Natural killer cell treated with Interleukin-12 subunit alpha and Interleukin-12 subunit beta and Interleukin-15 and Interleukin-18, amount 100 ng/mL, for 72 hours (primary cell): Measurements from ENCODE around the gene ZNF431. TPM values are rescaled to one million over a fixed set of nuclear protein-coding genes. Genes with fewer than 3 reads are reported as not detected.

ENCODE experiments used
- ATAC-seq, 2 donors: fragments of 150-1000 bp; cut with Tn5 transposase in 1 of 2; sonication (Bioruptor Pico), chemical (Tn5 transposase) in 1 of 2; 2 replicates each; pipeline ENCODE4 v1.10.0; 2021
- DNase-seq: peaks from one replicate; pipeline ENCODE4 v3.0.0; 2022; ENCODE audit warnings: low spot score
- H3K27ac Mint-ChIP-seq, 2 donors: 1 replicate in 1 of 2; 2 replicates in 1 of 2; pipeline ENCODE4 v1.8.0; 2022; ENCODE audit warnings: mixed read lengths in 2 of 2, mild to moderate bottlenecking in 1 of 2, moderate library complexity in 1 of 2
- H3K27me3 Mint-ChIP-seq, 2 donors: 1 replicate in 1 of 2; 2 replicates in 1 of 2; pipeline ENCODE4 v1.8.0; 2022; ENCODE audit warnings: mixed read lengths in 2 of 2
- H3K36me3 Mint-ChIP-seq: one replicate; pipeline ENCODE4 v1.8.0; 2022; ENCODE audit warnings: mixed read lengths
- H3K4me1 Mint-ChIP-seq, 2 donors: 1 replicate in 1 of 2; 2 replicates in 1 of 2; pipeline ENCODE4 v1.8.0; 2022; ENCODE audit warnings: low read depth in 2 of 2, mixed read lengths in 2 of 2, mild to moderate bottlenecking in 1 of 2
- H3K4me3 Mint-ChIP-seq: one replicate; pipeline ENCODE4 v1.8.0; 2022; ENCODE audit warnings: mixed read lengths
- H3K9me3 Mint-ChIP-seq: 2 replicates; pipeline ENCODE4 v1.8.0; 2022; ENCODE audit warnings: mixed read lengths
- total RNA-seq, 2 donors: library from RNA; stranded (reverse); gene quantifications; one replicate each; pipeline ENCODE4 v1.2.3, GENCODE V29; 2022

The ZNF431 gene
- 10 to 100 TPM; 22.2 to 33.6 TPM for total RNA-seq

DNA sequence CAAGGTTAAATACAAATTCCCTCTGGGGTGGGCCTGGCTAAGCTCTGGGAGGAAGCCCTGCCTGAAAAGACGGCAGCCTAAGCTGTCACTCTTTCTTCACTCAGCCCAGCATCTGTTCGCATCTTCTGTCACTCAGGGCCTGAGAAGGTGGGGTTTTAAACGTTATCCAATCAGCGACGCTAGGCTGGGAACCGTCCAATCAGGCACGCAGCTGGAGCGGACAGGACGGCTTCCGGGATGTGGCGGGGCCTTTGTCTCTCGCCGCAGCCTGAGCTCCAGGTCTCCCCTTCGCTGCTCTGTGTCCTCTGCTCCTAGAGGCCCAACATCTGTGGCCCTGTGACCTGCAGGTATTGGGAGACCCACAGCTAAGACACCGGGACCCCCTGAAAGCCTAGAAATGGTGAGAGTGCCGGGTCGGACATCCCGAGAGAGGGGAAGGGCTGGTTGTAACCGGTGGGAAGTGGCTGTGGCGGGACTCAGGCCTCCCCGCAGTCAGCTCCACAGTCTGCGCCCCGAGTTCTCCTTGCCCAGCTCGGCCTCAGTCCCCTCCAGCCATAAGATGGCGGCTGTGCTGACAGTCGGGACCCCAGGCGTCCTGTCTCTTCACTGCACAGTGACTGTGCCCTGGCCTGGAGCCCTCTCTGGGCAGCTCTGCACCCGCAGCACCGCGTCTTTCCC is at the start of gene ZNF431:
Gene ZNF431 (plus strand): TSS at position 254 of the 678 bp plus-strand sequence. CDS start 144 bp downstream, at position 398.
- H3K9me3 Mint-ChIP-seq, result no peaks in the 10 kb centered on the region
- peak within 1 kb of the TSS; percentile 90 for H3K4me3 Mint-ChIP-seq
- no peaks in the 10 kb centered on the region for H3K27me3 Mint-ChIP-seq
- DNase-seq, result peak; percentile 94
- H3K4me1 Mint-ChIP-seq, result peaks cover 21 to 29% of the 10 kb centered on the region in 2 donors
- peaks cover 24% of the 10 kb centered on the region for H3K36me3 Mint-ChIP-seq
- ATAC-seq, result peak; percentile 100
- H3K27ac Mint-ChIP-seq, result peak within 1 kb of the TSS; percentile 86 to 97

DNA sequence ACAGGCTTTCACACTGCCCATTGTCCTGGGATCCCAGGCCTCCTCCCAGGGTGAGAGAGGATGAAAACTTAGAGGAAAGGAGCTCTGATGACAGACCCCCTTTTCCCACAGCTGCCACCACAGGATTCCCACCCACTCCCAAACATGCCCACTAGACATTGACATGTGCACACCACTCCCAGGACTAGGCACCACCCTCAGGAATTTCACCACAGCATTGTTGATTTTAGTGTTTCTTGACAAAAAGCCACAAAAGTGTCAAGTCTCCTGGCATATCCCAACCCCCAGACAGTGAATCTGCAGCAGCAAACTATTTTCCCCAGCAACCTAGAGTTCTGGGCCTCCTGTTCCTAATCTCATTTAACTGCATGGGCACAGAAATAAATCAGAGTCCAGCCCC is 49.7 kb upstream of the ZNF431 start:
- Mint-ChIP-seq H3K4me3 (no peak overlapping the region), H3K9me3 (no peaks in the 10 kb centered on the region), H3K27ac (no peak overlapping the region), H3K27me3 (no peaks in the 10 kb centered on the region), H3K36me3 (no peaks in the 10 kb centered on the region), H3K4me1 (peaks cover 12 to 13% of the 10 kb centered on the region in 2 donors)
- no peak for ATAC-seq
- no peak for DNase-seq

DNA sequence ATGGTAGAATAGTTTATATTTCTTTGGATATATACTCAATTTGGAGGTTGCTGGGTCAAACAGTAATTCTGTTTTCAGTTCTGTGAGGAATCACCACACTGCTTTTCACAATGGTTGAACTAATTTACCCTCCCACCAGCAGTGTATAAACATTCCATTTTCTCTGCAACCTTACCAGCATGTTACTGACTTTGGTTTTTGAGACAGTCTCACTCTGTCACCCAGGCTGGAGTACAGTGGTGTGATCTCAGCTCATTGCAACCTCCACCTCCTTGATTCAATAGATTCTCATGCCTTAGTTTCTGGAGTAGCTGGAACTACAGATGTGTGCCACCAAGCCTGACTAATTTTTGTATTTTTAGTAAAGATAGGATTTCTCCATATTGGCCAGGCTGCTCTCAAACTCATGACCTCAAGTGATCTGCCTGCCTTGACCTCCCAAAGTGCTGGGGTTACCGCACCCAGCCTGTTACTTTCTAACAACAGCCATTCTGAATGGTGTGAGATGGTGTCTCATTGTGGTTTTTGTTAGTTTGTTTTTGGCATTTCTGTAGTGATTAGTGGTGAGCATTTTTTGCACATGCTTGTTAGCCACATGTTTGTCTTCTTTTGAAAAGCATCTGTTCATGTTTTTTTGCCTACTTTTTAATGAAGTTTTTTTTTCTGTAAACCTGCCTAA is 47.4 kb upstream of the ZNF431 start:
- Mint-ChIP-seq H3K9me3 (no peaks in the 10 kb centered on the region), H3K27me3 (no peaks in the 10 kb centered on the region), H3K36me3 (peaks cover 6% of the 10 kb centered on the region), H3K27ac (no peak overlapping the region), H3K4me3 (no peak overlapping the region), H3K4me1 (peaks cover 12 to 13% of the 10 kb centered on the region in 2 donors)
- no peak for DNase-seq
- peak in 1 of 2 donors; percentile 73 for ATAC-seq

DNA sequence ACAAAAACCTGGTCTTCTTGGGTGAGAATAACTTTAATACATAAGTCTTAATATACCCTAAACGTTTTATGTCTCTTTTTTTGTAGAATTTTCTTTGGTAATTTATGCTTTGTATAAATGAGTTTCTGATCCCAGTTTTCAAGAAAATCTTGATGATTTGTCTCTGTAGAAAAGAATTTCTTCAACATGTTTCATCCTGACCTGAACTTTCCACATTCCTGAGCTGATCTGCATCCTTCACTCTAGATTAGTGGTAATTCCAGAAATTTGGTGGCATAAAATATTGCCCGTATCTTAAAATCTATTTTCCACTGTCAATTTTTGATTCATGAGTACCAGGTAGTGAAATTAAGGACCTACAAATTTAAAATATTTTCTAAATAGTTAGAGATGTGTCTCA is 43.5 kb upstream of the ZNF431 start:
- no peaks in the 10 kb centered on the region for H3K9me3 Mint-ChIP-seq

DNA sequence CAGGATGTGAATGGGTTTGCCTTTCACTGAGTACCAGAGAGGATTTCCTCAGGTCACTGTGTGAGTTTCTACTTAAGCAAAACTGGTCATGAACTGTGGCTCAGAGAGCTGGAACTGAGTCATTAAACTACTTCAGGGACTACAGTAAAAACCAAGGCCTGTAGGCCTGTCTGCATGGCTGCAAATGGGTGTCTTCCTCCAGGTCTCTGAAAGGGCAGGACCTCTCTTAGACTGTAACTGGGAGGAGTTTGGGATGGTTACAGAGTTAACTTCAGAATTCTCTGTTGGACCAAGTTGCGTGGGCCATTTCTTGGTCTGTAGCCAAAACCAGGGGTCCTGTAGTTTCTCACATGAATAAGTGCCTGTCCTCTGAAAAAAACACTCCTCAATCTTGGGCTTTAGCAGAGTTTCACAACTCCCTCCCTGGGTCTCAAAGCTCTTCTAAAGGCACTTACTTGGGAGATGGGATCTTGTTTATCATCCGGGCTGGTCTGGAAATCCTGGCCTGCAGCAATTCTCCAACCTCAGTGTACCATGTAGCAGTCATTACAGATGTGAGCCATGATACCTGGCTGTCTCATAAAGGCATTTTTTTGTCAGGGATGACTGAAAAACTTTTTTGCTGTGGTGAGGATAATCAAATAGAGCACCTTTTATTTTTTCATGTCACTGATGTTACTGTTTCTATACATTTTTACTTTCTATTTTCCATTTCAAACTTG is 40.2 kb upstream of the ZNF431 start:
- ATAC-seq (peak in 1 of 2 donors; percentile 58), DNase-seq (no peak)
- Mint-ChIP-seq H3K4me3 (no peak overlapping the region), H3K9me3 (no peaks in the 10 kb centered on the region), H3K27me3 (no peaks in the 10 kb centered on the region), H3K4me1 (peaks cover 3 to 5% of the 10 kb centered on the region in 2 donors), H3K27ac (no peak overlapping the region), H3K36me3 (peaks cover 14% of the 10 kb centered on the region)

More for the DNA sequence above, 43.5 kb upstream of the ZNF431 start:
- Mint-ChIP-seq H3K36me3 (peaks cover 10% of the 10 kb centered on the region), H3K4me1 (peaks cover 16 to 17% of the 10 kb centered on the region in 2 donors), H3K4me3 (no peak overlapping the region), H3K27me3 (no peaks in the 10 kb centered on the region), H3K27ac (no peak overlapping the region)
- ATAC-seq (no peak), DNase-seq (no peak)

DNA sequence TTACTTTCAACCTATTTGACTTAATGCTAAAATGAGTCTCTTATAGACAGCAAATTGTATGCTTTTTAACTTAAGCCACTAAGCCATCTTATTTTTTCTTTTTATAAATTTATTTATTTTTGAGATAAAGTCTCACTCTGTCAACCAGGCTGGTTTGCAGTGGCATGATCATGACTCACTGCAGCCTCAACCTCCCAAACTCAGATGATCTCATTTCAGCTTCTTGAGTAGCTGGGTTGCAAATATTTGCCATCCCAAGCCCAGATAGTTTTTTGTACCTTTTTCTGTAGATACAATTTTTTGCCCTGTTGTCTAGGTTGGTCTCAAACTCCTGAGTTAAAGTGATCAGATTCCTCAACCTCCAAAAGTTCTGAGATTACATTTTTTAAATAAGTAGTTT is 32.7 kb upstream of the ZNF431 start:
- Mint-ChIP-seq H3K9me3 (peaks cover 3% of the 10 kb centered on the region), H3K4me1 (peaks cover 0 to 2% of the 10 kb centered on the region in 2 donors), H3K27ac (no peak overlapping the region), H3K27me3 (no peaks in the 10 kb centered on the region), H3K36me3 (peaks cover 55% of the 10 kb centered on the region), H3K4me3 (no peak overlapping the region)
- no peak for DNase-seq
- ATAC-seq, result no peak

DNA sequence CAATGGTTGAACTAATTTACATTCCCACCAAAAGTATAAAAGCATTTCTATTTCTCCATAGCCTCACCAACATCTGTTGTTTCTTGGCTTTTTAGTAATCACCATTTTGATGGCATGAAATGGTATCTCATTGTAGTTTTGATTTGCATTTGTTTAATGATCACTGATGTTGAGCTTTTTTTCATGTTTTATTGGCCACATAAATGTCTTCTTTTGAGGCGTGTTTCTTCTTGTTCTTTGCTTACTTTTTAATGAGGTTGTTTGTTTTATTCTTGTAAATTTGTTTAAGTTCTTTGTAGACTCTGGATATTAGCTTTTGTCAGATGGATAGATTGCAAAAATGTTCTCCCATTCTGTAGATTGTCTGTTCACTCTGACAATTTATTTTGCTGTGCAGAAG is 31.7 kb upstream of the ZNF431 start:
- H3K4me1 Mint-ChIP-seq, result peaks cover 0 to 2% of the 10 kb centered on the region in 2 donors
- H3K9me3 Mint-ChIP-seq, result peaks cover 9% of the 10 kb centered on the region
- H3K27me3 Mint-ChIP-seq, result no peaks in the 10 kb centered on the region
- no peak overlapping the region for H3K27ac Mint-ChIP-seq
- H3K4me3 Mint-ChIP-seq, result no peak overlapping the region
- ATAC-seq (no peak), DNase-seq (no peak)
- peaks cover 65% of the 10 kb centered on the region for H3K36me3 Mint-ChIP-seq

DNA sequence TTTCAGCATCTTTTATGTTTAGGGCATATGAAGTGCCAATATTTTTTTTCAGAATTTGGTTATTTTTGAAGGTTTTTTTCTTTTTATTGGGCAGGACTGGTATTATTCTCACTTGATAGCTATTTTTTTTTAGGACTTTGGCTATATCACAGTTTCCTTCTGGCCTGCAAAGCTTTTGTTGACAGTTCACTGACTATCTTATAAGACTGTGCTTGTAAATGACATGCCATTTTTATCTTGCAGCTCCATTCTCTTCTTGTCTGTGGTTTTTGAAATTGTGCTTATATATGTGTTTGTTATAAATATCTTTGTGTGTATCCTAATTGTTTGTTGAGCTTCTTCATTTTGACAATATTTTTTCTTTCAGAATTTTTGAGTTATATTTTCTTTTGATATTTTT is 26.4 kb upstream of the ZNF431 start:
- no peaks in the 10 kb centered on the region for H3K27me3 Mint-ChIP-seq
- peaks cover 15% of the 10 kb centered on the region for H3K9me3 Mint-ChIP-seq
- no peak overlapping the region for H3K27ac Mint-ChIP-seq
- peaks cover 69% of the 10 kb centered on the region for H3K36me3 Mint-ChIP-seq
- H3K4me1 Mint-ChIP-seq, result peaks cover 18 to 21% of the 10 kb centered on the region in 2 donors
- no peak for ATAC-seq
- H3K4me3 Mint-ChIP-seq, result no peak overlapping the region
- no peak for DNase-seq

DNA sequence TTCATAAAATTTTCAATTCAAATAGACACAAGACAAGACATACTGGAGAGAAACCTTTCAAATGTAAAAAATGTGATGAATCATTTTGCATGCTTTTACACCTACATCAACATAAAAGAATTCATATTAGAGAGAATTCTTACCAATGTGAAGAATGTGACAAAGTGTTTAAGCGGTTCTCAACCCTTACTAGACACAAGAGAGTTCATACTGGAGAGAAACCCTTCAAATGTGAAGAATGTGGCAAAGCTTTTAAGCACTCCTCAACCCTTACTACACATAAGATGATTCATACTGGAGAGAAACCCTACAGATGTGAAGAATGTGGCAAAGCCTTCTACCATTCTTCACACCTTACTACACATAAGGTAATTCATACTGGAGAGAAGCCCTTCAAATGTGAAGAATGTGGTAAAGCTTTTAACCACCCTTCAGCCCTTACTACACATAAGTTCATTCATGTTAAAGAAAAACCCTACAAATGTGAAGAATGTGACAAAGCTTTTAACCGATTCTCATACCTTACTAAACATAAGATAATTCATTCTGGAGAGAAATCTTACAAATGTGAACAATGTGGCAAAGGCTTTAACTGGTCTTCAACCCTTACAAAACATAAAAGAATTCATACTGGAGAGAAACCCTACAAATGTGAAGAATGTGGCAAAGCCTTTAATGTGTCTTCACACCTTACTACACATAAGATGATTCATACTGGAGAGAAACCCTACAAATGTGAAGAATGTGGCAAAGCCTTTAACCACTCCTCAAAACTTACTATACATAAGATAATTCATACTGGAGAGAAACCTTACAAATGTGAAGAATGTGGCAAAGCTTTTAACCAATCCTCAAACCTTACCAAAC is 24.6 kb upstream of the ZNF431 start:
- Mint-ChIP-seq H3K36me3 (peaks cover 50% of the 10 kb centered on the region), H3K4me1 (peaks cover 15 to 21% of the 10 kb centered on the region in 2 donors), H3K27me3 (no peaks in the 10 kb centered on the region), H3K4me3 (peak overlapping the region; percentile 11), H3K27ac (peak overlapping the region; percentile 80 to 96), H3K9me3 (peaks cover 15% of the 10 kb centered on the region)
- DNase-seq, result no peak
- ATAC-seq, result peak in 1 of 2 donors; percentile 72

DNA sequence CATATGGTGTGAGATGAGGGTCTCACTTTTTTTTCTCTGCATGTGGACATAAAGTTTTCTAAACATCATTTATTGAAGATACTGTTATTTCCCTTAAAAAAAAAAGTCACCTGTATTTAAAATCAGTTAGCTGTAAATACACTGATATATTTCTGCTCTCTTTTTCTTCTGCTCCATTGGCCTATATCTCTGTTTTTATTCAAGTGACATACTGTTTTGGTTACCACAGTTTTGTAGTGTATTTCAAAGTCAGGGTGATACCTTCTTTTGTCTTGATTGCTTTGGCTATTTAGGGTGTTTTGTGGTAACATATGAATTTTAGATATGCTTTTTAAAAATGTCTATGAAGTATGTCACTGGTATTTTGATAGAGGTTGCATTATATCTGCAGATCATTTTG is 15.8 kb upstream of the ZNF431 start:
- H3K4me1 Mint-ChIP-seq, result no peaks in the 10 kb centered on the region
- DNase-seq, result no peak
- peaks cover 19% of the 10 kb centered on the region for H3K36me3 Mint-ChIP-seq
- no peak overlapping the region for H3K4me3 Mint-ChIP-seq
- no peak overlapping the region for H3K27ac Mint-ChIP-seq
- peaks cover 6% of the 10 kb centered on the region for H3K9me3 Mint-ChIP-seq
- H3K27me3 Mint-ChIP-seq, result no peaks in the 10 kb centered on the region
- ATAC-seq, result no peak

DNA sequence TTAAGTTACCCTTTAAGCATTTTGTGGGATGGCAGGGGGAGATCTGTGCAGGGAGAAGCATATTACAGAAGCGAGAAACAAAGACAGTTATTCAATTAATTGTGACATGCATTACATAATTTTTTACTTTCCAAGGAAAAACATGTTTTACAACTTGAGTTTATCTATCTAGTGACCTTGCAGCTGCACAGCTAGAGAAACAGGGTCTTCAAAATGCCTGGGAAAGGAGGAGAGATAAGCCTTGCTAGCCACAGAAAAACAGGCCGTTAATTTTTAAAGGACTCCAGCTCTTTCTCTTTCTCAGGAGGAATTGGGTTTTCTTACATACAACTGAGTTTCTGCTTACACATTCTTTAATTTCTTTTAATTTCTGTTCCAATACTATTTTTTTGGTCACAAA is 14.8 kb upstream of the ZNF431 start:
- no peak for ATAC-seq

DNA sequence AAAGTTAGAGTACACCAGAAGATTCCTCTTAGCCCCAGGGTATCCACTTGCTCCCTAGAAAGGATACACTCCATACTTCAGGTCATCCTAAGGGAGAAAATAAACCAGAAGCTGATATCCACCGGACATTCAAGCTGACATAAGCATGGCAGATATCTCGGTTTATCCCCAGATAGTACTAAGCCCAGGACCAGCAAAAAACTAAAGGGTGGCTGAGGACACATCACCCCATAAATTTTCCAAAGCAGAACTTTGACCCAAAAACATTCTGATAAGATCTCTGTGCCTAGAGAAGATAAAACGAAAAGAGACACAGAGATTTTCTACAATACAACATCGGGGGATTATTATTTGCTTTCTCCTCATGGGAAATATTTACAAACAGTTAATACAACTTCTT is 13.9 kb upstream of the ZNF431 start:
- ATAC-seq (no peak), DNase-seq (no peak)
- H3K27ac Mint-ChIP-seq, result no peak overlapping the region
- peaks cover 19% of the 10 kb centered on the region for H3K36me3 Mint-ChIP-seq
- no peaks in the 10 kb centered on the region for H3K4me1 Mint-ChIP-seq
- peaks cover 6% of the 10 kb centered on the region for H3K9me3 Mint-ChIP-seq
- H3K4me3 Mint-ChIP-seq, result no peak overlapping the region
- no peaks in the 10 kb centered on the region for H3K27me3 Mint-ChIP-seq

More for the DNA sequence above, 14.8 kb upstream of the ZNF431 start:
- H3K4me1 Mint-ChIP-seq, result no peaks in the 10 kb centered on the region
- no peak for DNase-seq
- peaks cover 19% of the 10 kb centered on the region for H3K36me3 Mint-ChIP-seq
- H3K27ac Mint-ChIP-seq, result no peak overlapping the region
- H3K27me3 Mint-ChIP-seq, result no peaks in the 10 kb centered on the region
- H3K9me3 Mint-ChIP-seq, result peaks cover 6% of the 10 kb centered on the region
- no peak overlapping the region for H3K4me3 Mint-ChIP-seq
